SJSA1 (cell line): Measurements from ENCODE around the gene SLC2A9. TPM values are rescaled to one million over a fixed set of nuclear protein-coding genes. Genes with fewer than 3 reads are reported as not detected.

Experiments used
- DNase-seq, 2 experiments: peaks; one replicate each; pipeline ENCODE4 v3.0.0-alpha.2; 2015 to 2020; ENCODE audit warnings: low spot score in 2 of 2, low read depth in 1 of 2
- H3K27ac ChIP-seq: fragments of 250-450 bp; sonication (Bioruptor Pico); 2 replicates; pipeline ENCODE4 v1.5.1; 2020; ENCODE audit warnings: mild to moderate bottlenecking, moderate library complexity
- H3K27me3 ChIP-seq: fragments of 250-450 bp; sonication (Bioruptor Pico); replicated peaks from 2 replicates; pipeline ENCODE4 v1.5.1; 2020; ENCODE audit warnings: mild to moderate bottlenecking, moderate library complexity
- H3K36me3 ChIP-seq: fragments of 250-450 bp; sonication (Bioruptor Pico); 2 replicates; pipeline ENCODE4 v1.5.1; 2020; ENCODE audit warnings: mild to moderate bottlenecking
- H3K4me1 ChIP-seq: fragments of 250-450 bp; sonication (Bioruptor Pico); replicated peaks from 2 replicates; pipeline ENCODE4 v1.6.1; 2021; ENCODE audit warnings: mild to moderate bottlenecking
- H3K4me3 ChIP-seq: fragments of 250-450 bp; sonication (Bioruptor Pico); 2 replicates; pipeline ENCODE4 v1.5.1; 2020; ENCODE audit warnings: mild to moderate bottlenecking
- H3K9me3 ChIP-seq: fragments of 250-450 bp; sonication (Bioruptor Pico); replicated peaks from 2 replicates; pipeline ENCODE4 v1.5.1; 2020; ENCODE audit warnings: mild to moderate bottlenecking
- total RNA-seq: library from RNA; depleted of rRNA; stranded (reverse); fragments of >200 nt; shearing (Covaris generic); gene quantifications from 2 replicates; pipeline ENCODE4 v1.2.3, GENCODE V29; 2014

SLC2A9 gene
- total RNA-seq, 1 experiment from 2014 or later = not detected

- H3K27me3 ChIP-seq = no peaks in the 10 kb centered on the region
- H3K36me3 ChIP-seq = no peaks in the 10 kb centered on the region
- no peak for DNase-seq
- no peaks in the 10 kb centered on the region for H3K9me3 ChIP-seq
- no peak overlapping the region for H3K4me3 ChIP-seq
- no peak overlapping the region for H3K27ac ChIP-seq
- H3K4me1 ChIP-seq = no peaks in the 10 kb centered on the region
Observed at GRCh38 chr4:9964879-9965278, 56.4 kb downstream of the SLC2A9 start.

DNA sequence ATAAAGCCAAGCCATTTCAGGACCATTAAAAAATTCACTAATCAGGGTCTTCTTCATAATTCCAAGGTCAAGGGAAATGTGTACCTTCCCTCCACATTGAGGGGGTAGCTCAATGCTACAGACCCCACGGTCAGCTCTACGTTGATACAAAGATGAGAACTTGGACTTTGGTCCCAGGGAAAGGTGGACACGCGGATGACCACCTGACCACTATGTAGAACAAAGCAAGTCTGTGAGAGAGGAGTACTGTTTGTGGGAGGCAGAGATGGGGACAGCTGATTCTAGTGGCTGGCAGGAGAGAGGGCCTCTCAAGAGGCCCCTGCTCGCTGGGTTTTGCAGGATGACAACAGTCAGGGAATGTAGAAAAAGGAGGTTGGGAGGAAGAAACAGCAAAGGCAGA, 58.0 kb downstream of the SLC2A9 start:
- Histone ChIP-seq H3K4me3 (no peak overlapping the region), H3K27ac (no peak overlapping the region), H3K36me3 (no peaks in the 10 kb centered on the region), H3K9me3 (no peaks in the 10 kb centered on the region), H3K4me1 (no peaks in the 10 kb centered on the region), H3K27me3 (no peaks in the 10 kb centered on the region)
- DNase-seq = no peak

DNA sequence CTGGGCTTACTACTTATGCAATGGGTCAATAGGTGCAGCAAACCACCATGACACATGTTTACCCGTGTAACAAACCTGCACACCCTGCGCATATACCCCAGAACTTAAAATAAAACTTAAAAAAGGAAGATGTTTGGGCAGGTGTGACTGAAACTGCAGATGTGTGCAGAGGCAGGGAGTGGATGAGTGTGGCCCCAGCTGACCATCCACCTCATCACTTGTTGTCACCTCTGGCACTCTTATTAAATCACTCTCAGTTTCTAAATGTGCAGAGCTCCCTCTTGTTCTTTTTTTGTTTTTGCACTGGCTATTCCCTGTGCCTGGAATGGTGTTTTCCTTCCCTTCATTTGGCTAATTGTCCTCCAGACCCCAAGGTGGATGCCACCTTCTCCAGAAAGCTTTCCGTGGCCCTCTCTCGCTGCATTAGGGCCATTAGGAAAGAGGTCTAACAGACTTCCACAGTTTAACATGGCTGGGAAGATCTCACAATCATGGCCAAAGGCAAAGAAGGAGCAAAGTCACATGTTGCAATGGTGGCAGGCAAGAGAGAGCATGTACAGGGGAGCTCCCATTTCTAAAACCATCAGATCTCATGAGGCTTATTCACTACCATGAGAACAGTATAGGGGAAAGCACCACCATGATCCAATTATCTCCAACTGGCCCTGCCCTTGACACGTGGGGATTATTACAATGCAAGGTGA, 58.5 kb downstream of the SLC2A9 start:
- Histone ChIP-seq H3K9me3 (no peaks in the 10 kb centered on the region), H3K4me3 (no peak overlapping the region), H3K27me3 (no peaks in the 10 kb centered on the region), H3K27ac (no peak overlapping the region), H3K4me1 (no peaks in the 10 kb centered on the region), H3K36me3 (no peaks in the 10 kb centered on the region)
- no peak for DNase-seq

DNA sequence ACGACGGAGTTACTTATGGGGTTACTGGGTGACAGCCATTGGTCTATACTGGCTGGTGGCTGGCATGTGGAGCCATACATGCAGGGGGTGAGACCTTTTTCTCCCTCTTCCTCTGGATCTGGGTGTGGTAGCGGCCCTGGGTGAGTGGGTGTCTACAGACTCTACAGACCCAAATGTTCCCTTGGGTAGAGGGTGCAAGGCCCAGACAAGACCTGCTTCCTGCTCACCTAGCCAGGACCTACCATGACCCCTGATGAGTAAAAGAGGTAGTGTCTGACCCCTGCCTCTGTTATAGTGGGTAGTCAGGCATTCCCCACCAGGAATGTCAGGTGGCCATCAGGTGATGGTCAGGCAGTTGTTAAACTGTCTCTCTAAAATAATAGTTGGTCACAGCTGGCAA, 66.8 kb downstream of the SLC2A9 start:
- no peaks in the 10 kb centered on the region for H3K4me1 ChIP-seq
- H3K27me3 ChIP-seq = no peaks in the 10 kb centered on the region
- H3K4me3 ChIP-seq = no peak overlapping the region
- DNase-seq = no peak
- no peaks in the 10 kb centered on the region for H3K9me3 ChIP-seq
- H3K36me3 ChIP-seq = no peaks in the 10 kb centered on the region
- no peak overlapping the region for H3K27ac ChIP-seq

DNA sequence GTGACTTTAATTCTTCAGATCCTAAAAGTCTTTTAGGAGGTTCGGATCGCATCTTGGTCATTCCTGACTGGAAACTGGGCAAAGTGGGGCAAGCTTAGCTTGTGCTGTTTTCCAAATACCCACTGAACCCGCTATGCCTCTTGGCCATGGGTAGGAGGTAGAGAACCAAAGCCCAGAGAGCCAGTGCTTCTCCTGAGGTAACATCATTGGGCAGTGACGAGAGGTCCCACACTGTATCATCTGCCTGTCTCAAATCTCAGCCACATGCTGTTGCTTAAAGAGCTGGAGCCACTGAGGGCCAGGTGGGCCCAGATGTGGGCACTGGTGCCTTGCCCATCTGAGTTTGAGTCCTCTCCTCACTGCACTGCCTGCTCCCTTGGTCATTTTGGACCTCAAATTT, 68.2 kb downstream of the SLC2A9 start:
- Histone ChIP-seq H3K27ac (no peak overlapping the region), H3K9me3 (no peaks in the 10 kb centered on the region), H3K27me3 (no peaks in the 10 kb centered on the region), H3K4me3 (no peak overlapping the region), H3K36me3 (no peaks in the 10 kb centered on the region), H3K4me1 (no peaks in the 10 kb centered on the region)
- DNase-seq = no peak

GRCh38 chr4:9952415-9952950, 68.8 kb downstream of the SLC2A9 start:
- no peak overlapping the region for H3K4me3 ChIP-seq
- no peaks in the 10 kb centered on the region for H3K4me1 ChIP-seq
- H3K9me3 ChIP-seq = no peaks in the 10 kb centered on the region
- no peak for DNase-seq
- no peaks in the 10 kb centered on the region for H3K36me3 ChIP-seq
- no peaks in the 10 kb centered on the region for H3K27me3 ChIP-seq
- H3K27ac ChIP-seq = no peak overlapping the region

GRCh38 chr4:9949573-9949972, 71.7 kb downstream of the SLC2A9 start:
- Histone ChIP-seq H3K27ac (no peak overlapping the region), H3K9me3 (no peaks in the 10 kb centered on the region), H3K4me3 (no peak overlapping the region), H3K4me1 (no peaks in the 10 kb centered on the region), H3K27me3 (no peaks in the 10 kb centered on the region), H3K36me3 (no peaks in the 10 kb centered on the region)
- DNase-seq = no peak

DNA sequence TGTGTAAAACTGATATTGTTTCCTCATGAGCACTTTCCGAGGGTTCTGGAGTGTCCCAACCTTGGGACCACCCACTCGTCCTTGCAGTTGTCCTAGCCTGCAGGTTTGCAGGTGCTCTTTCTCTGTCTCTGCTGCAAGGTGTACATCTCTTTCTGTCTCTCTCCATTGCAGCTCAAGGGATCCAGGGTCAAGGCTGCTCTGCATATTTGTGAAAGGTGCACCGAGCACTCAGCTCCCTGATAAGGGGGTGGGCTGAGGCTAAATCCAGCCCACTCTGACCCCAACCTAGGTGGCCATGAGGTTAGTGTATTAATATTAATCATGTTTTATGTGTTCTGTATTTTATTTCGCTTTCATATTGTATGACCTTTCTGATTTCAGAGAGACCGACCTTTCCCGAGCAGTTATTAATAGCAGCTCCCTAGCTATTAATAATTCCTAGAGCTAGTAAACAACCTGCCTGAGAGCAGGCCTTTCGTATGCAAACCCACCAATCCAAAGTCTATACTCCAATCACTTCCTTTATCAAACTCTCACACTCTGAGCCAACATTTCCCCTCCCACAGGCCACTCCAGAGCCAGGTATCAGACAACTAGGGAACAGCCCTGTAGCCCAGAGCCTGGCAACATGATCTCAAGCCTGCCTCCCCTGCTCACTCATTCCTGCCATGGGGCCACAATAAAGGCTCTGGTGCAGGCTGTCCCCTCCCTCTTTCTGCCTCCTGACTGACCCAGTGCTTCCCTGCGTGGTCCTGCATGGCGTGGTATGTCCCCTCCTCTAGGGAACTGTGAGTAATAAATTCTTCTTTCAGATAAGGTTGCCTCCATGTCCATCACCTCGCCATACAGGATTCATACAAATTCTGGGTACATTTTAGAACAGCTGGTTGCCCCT, 73.9 kb downstream of the SLC2A9 start:
- Histone ChIP-seq H3K27me3 (no peaks in the 10 kb centered on the region), H3K36me3 (no peaks in the 10 kb centered on the region), H3K4me3 (no peak overlapping the region), H3K9me3 (no peaks in the 10 kb centered on the region), H3K4me1 (no peaks in the 10 kb centered on the region), H3K27ac (no peak overlapping the region)
- no peak for DNase-seq

DNA sequence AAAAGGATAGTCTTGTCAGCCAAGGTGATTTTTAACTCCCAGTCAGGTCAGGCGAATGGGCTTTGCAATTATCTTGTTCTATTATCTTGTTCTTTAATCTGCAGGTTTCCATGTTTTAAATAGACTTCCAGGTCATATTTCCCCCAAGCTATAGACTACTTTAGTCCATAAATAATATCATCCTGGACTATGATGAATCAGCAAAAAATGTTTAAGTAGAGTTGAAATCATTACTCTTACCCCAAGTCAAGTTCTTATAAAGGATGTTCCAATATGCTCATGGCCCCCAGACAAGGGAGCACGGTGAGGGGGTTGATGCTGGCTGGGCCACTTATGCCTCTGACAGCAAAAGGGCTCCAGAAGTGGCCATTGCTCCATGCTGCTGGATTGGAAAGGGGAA, 75.1 kb downstream of the SLC2A9 start:
- Histone ChIP-seq H3K27ac (no peak overlapping the region), H3K36me3 (no peaks in the 10 kb centered on the region), H3K4me3 (no peak overlapping the region), H3K9me3 (no peaks in the 10 kb centered on the region), H3K27me3 (no peaks in the 10 kb centered on the region), H3K4me1 (no peaks in the 10 kb centered on the region)
- no peak for DNase-seq

- Histone ChIP-seq H3K4me3 (no peak overlapping the region), H3K36me3 (no peaks in the 10 kb centered on the region), H3K9me3 (no peaks in the 10 kb centered on the region), H3K27me3 (no peaks in the 10 kb centered on the region), H3K4me1 (no peaks in the 10 kb centered on the region), H3K27ac (no peak overlapping the region)
- no peak for DNase-seq
Observed at GRCh38 chr4:9944431-9945425, 76.6 kb downstream of the SLC2A9 start.

GRCh38 chr4:9943761-9944160, 77.5 kb downstream of the SLC2A9 start:
- H3K27ac ChIP-seq = no peak overlapping the region
- H3K27me3 ChIP-seq = no peaks in the 10 kb centered on the region
- no peak for DNase-seq
- H3K9me3 ChIP-seq = no peaks in the 10 kb centered on the region
- no peaks in the 10 kb centered on the region for H3K36me3 ChIP-seq
- no peaks in the 10 kb centered on the region for H3K4me1 ChIP-seq
- no peak overlapping the region for H3K4me3 ChIP-seq

DNA sequence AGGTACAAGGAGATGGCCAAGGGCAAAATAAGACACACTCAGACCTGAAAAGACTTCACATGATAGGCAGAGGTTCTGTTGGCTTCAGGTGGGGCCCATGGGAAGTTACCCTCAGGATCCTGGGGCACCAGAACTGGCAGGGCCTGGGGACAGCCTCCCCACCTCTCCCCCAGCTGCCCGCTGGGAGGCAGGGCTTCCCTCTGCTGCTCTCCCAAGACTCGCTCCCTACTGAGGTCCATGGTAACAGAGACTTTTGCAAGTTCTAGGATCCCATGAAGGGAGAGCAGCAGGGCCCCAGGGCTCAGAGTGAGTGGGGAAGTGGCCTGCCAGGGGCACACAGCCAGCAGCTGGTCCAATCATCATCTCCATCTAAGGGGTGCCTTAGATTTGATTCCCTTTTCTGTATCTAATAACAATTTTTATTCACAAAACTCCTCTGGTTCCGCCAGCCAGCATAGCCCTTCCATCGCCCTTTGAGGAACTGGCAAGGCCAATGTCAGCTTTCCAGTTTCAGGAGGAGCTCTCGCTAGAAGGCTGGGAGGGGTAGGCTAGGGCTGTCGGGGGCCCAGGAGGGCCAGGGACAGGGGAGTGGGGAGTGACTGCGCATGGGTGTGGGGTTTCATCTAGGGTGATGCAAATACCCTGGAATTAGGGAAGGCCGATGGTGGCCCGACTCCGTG, 78.2 kb downstream of the SLC2A9 start:
- Histone ChIP-seq H3K4me1 (no peaks in the 10 kb centered on the region), H3K9me3 (no peaks in the 10 kb centered on the region), H3K27ac (no peak overlapping the region), H3K27me3 (no peaks in the 10 kb centered on the region), H3K4me3 (no peak overlapping the region), H3K36me3 (no peaks in the 10 kb centered on the region)
- no peak for DNase-seq

- no peak for DNase-seq
- no peaks in the 10 kb centered on the region for H3K4me1 ChIP-seq
Observed at GRCh38 chr4:9942139-9942538, 79.2 kb downstream of the SLC2A9 start.

More at GRCh38 chr4:9942139-9942538, 79.2 kb downstream of the SLC2A9 start:
- no peak overlapping the region for H3K4me3 ChIP-seq
- no peaks in the 10 kb centered on the region for H3K9me3 ChIP-seq
- no peaks in the 10 kb centered on the region for H3K27me3 ChIP-seq
- no peak overlapping the region for H3K27ac ChIP-seq
- no peaks in the 10 kb centered on the region for H3K36me3 ChIP-seq
